Measurements from ENCODE around the gene DLG2.

The DLG2 gene

DNA sequence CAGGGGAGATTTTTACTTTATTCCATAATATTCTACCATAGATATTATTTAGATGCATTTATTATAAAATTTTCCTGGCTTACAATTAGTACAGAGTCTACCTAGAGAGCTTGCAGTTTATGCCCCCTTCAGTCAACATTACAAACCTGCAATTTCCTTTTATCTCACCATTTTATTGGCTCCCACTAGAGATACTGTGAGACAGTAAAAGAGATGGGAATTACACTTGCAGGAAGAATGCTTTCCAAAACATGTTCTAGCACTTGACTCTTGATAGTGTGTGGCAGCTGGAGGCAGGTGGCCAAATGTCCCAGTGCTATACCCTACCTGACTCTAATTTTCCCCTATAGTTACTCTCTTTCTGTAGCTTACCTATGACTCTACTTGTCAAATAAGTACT is 863.2 kb downstream of the DLG2 start:
- no peak for DNase-seq (ENCODE audit: low spot score)

- no peak for DNase-seq (ENCODE audit: low spot score)
Observed at GRCh38 chr11:84757711-84758110, 869.4 kb downstream of the DLG2 start.

GRCh38 chr11:84751371-84751770 is 875.8 kb downstream of the DLG2 start:
- DNase-seq (ENCODE audit: low spot score), result no peak

- no peak for DNase-seq (ENCODE audit: low spot score)
Observed at GRCh38 chr11:84747871-84748270, 879.3 kb downstream of the DLG2 start.

GRCh38 chr11:84740050-84740449 is 887.1 kb downstream of the DLG2 start:
- no peak for DNase-seq (ENCODE audit: low spot score)

GRCh38 chr11:84724256-84724655 is 902.9 kb downstream of the DLG2 start:
- no peak for DNase-seq (ENCODE audit: low spot score)

- no peak for DNase-seq (ENCODE audit: low spot score)
Observed at GRCh38 chr11:84722583-84723108, 904.5 kb downstream of the DLG2 start.

DNA sequence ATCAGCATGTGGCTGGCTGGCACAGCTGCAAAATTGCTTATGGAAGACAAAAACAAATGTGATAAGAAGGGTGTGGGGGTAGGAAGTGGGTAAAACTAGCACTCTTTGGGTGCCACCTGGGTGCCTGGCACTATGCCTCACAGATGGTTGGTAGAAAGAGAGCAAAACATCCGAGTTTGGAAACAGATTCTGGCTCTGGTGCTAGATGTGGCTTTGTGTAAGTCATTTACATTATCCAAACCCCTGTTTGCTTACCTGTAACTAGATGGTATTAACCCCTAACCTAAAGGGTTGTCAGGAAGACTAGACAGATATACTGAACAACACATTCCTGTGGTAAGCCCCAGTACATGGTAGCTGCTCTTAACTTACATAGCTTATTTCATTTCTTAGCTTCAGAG is 905.6 kb downstream of the DLG2 start:
- no peak for DNase-seq (ENCODE audit: low spot score)

- DNase-seq (ENCODE audit: low spot score), result no peak
Observed at GRCh38 chr11:84720706-84721402, 906.3 kb downstream of the DLG2 start.

- no peak for DNase-seq (ENCODE audit: low spot score)
Observed at GRCh38 chr11:84719935-84720577, 907.1 kb downstream of the DLG2 start.

DNA sequence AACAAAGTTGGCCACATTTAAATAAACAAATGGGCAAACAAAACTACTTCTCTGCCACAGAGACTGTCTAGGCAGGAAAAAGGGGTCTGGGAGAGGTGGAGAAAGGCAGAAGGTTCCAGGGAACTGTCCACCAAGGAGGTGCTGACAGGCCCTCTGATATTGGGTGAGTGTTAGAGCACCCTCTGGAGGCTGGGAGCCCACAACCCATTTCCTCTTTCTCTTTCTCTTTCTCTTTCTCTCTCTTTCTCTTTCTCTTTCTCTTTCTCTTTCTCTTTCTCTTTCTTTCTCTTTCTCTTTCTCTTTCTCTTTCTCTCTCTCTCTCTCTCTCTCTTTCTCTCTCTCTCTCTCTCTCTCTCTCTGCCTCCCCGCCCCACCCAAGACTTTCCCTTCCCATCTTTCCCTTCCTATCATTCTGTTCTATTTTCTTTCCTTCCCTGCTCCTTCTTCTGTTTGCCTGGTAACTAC is 912.8 kb downstream of the DLG2 start:
- DNase-seq (ENCODE audit: low spot score), result peak; percentile 32

GRCh38 chr11:84691830-84692229 is 935.3 kb downstream of the DLG2 start:
- DNase-seq (ENCODE audit: low spot score), result no peak

GRCh38 chr11:84687433-84687832 is 939.7 kb downstream of the DLG2 start:
- peak; percentile 2 for DNase-seq (ENCODE audit: low spot score)

DNA sequence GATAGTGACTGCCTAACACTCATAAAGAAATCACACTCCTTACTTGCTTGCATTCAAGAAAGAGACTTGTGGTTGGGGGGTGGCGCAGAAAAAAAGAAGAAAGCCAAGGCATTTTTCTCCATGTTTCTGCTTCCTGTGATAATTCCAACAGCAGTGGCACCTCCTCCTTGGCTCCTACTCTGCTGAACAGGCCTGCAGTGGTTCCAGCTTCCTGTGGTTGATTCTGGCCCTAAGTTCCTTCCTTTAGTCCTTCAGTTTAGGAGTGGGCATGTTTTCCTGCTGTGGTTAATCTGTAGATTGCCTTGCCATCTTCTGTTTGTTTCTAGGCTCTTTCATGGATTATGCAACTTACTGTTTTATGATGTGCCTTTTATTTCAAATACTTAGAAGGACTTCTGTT is 940.4 kb downstream of the DLG2 start:
- no peak for DNase-seq (ENCODE audit: low spot score)

GRCh38 chr11:84685976-84686375 is 941.2 kb downstream of the DLG2 start:
- DNase-seq (ENCODE audit: low spot score), result no peak

DNA sequence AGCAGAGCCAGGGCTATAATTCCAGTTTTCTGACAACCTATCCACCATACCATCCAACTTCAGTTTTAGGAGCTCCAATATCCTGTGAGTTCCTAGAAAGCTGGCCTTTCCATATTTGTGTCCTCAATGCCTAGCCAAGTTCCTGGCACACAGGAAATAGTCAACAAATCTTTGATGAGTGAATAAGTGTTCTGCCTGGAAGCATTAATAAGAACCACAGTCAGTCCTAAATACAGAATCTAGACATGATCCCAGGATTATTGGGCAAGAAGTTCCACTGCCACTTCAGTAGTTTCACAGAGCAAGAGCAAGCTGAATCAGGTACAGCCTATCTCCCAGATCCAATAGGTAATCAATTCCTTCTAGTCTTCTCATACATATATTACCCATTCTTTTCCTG is 942.0 kb downstream of the DLG2 start:
- DNase-seq (ENCODE audit: low spot score), result no peak

- no peak for DNase-seq (ENCODE audit: low spot score)
Observed at GRCh38 chr11:84681456-84681855, 945.7 kb downstream of the DLG2 start.

- DNase-seq (ENCODE audit: low spot score), result no peak
Observed at GRCh38 chr11:84675396-84676025, 951.6 kb downstream of the DLG2 start.

GRCh38 chr11:84673753-84674152 is 953.4 kb downstream of the DLG2 start:
- no peak for DNase-seq (ENCODE audit: low spot score)

- DNase-seq (ENCODE audit: low spot score), result no peak
Observed at GRCh38 chr11:84671325-84671999, 955.7 kb downstream of the DLG2 start.

DNA sequence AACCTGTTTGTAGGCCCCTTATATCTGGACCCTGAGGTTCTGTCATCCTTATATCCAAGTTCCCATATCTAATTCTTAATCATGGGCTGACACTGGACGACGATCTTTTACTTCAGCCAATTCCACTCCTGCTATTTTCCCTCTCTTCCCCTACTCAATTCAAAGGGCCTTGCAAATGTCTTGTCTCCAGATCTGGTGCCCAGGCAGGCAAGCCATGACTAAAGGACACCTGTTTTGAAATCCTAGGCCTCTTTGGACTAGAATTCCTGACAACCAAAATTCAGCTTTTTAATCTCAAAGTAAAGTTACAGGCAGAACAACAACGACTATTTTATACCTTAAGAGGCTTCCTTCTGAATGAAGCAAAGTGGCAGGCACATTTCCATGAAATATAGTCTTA is 963.4 kb downstream of the DLG2 start:
- no peak for DNase-seq (ENCODE audit: low spot score)

DNA sequence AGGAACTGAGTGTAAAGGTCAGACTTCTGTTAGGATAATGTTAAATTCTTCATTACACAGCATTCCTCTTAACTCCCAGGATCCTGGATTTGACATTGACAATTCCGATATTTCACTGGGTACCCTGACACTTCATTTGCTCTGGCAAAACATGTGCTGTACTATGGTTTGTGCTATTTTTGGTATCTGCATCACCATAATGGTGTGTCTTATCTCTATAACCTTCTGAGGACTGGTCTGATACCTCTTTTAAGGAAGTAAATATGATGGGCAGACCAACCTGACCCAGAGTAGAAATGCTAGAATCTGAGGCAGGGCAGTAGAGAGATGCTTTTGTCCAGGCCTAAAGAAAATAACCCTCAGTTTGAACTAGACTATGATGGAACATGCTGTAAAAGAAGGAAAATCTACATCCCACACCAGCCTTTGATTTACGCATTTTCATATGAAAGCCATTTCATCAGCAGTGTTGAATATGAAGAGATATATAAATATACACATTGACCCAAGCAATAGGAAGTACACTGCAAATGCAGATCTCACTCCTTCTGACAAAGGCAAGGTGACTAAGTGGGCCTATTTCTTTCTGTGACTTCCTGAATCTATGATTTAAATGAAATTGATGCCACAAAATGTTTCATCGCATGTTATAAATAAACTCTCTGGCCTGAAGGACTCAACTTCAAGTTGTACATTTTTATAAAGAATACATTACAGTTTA is 966.7 kb downstream of the DLG2 start:
- no peak for DNase-seq (ENCODE audit: low spot score)
